Measurements from ENCODE around the gene NMNAT2.
A peak's percentile ranks its signal among the peaks of the same experiment; 100 is the strongest.
"Not testable (repeated sequence)": the region's sequence is repeated elsewhere in the genome, so short reads cannot be mapped to it uniquely, and the experiment has no call there.

NMNAT2 gene

GRCh38 chr1:183416850-183417771 is 1.1 kb downstream of the NMNAT2 start:
- DNase-seq (ENCODE audit: low spot score) = peak; percentile 25

DNA sequence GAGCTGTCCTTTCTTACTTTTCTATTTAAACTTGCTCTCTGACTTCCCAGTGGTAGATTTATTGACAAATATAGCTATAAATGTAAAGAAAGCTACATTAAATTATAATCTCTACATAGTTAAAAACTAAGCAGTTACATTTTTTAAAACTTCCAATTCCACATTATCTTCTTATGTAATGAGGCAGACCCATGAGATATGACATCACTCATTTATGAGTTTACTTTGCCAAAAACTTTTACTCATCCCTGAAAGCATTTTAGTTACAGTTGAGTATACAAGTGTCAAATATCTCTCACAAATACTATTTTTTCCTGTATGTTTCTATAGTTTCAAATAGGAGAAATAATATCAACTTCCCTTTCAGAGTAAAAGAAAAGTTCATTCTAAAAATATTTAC is 3.8 kb downstream of the NMNAT2 start:
- no peak for DNase-seq (ENCODE audit: low spot score)

DNA sequence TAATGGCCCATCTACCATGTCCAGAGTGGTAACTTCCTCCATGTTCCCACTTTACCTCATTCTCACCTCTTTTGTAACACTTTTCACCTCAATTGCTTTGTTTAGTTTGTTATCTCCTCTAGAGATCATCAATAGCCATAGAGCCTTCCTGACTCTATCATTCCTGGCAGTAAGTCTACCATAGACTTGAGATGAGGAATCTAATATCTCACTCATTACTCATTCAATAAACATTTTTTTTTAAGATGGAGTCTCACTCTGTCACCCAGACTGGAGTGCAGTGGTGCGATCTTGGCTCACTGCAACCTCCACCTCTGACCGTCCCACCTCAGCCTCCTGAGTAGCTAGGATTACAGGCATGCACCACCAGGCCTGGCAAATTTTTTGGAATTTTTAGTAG is 7.1 kb downstream of the NMNAT2 start:
- no peak for DNase-seq (ENCODE audit: low spot score)

GRCh38 chr1:183407961-183408360 is 10.2 kb downstream of the NMNAT2 start:
- DNase-seq (ENCODE audit: low spot score) = no peak

DNA sequence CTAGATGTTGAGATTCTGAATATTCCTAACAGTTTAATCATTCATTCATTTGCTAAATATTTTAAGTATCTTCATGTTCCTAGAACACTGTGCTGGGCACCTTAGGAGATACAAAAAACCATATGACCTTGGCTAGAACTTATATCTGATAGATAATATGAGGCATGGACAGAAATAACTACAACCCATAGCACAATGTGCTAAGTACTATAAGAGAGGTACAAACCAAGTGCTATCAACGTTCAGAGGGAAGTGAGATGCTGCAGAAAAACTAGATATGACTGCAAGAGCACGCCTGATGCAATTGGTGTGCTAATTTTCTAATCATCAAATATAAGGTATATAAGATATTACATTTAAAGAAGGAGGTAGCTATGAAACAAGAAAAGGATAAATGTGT is 10.7 kb downstream of the NMNAT2 start:
- DNase-seq (ENCODE audit: low spot score) = no peak

DNA sequence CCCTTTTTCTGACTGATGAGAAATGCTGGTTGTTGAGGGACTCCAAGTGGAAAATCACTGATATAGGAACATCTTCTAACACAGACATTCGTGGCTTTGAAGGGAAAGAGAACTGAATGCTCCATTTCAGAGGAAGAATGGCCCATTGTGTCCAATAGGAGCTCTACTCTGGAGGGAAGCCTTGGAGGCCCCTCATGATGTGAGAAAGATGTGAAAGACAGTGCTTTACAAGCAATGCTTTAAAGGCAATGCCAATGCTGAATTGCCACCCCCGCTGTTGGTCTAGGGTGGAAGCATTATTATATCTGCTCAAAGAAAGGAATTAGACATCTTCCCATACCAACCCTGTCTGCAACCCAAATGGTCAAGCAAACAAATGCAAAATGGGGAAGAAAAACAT is 13.7 kb downstream of the NMNAT2 start:
- peak; percentile 86 for DNase-seq (ENCODE audit: low spot score)

DNA sequence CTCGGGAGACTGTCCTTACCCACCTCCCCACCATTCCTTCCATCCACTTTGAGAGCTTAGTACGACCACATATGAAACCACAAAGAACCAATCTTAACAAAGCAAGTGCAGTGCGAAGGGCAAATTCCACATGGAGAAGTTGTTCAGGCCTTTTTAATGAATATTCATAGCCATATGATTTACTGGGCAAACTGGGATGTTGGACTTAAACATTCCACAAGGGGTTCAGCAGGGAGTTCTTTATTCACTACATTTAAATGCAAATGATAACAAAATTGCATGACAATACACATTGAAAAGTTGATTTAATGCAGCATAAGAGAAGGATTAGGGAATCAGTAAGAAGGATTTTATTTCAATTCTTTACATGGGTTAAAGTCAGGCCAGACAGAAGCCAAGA is 14.7 kb downstream of the NMNAT2 start:
- no peak for DNase-seq (ENCODE audit: low spot score)

GRCh38 chr1:183401565-183401964 is 16.6 kb downstream of the NMNAT2 start:
- DNase-seq (ENCODE audit: low spot score) = not testable (repeated sequence)

GRCh38 chr1:183394435-183394834 is 23.7 kb downstream of the NMNAT2 start:
- no peak for DNase-seq (ENCODE audit: low spot score)

DNA sequence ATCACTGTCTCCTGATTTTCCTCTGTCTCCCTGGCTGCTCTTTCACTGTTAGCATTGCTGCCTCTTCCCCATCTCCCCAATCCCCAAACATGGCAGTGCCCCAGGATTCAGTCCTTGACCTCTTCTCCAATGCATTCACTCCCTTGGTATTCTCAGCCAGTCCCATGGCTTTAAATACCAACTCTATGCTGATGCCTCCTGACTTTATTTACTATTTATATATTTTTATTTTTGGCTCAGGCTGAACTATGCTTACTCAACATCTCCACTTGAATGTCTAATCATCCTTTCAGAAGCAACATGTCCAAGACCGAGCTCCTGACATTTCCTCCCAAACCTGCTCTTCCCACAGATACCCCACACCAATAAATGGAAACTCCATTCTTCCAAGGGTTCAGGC is 26.3 kb downstream of the NMNAT2 start:
- DNase-seq (ENCODE audit: low spot score) = no peak

DNA sequence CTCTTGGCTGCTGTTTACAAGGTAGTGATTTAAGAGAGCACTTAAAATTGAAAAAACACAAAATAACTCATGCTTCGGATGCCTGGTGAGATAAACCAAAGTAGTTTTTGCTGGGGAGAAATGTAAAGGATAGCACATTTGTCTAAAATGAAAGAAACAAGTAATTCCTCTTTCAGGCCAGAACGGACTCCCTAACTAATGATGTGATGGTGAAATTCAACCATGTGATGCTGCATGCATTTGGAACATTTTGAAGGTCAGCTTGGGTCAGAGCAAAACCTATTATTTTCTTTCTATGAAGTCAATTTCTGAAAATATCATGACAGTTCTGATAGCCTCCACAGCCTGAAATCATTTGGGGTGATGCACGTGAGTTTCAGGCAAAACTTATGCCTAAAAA is 27.6 kb downstream of the NMNAT2 start:
- no peak for DNase-seq (ENCODE audit: low spot score)

GRCh38 chr1:183388735-183389134 is 29.4 kb downstream of the NMNAT2 start:
- DNase-seq (ENCODE audit: low spot score) = peak; percentile 8

DNA sequence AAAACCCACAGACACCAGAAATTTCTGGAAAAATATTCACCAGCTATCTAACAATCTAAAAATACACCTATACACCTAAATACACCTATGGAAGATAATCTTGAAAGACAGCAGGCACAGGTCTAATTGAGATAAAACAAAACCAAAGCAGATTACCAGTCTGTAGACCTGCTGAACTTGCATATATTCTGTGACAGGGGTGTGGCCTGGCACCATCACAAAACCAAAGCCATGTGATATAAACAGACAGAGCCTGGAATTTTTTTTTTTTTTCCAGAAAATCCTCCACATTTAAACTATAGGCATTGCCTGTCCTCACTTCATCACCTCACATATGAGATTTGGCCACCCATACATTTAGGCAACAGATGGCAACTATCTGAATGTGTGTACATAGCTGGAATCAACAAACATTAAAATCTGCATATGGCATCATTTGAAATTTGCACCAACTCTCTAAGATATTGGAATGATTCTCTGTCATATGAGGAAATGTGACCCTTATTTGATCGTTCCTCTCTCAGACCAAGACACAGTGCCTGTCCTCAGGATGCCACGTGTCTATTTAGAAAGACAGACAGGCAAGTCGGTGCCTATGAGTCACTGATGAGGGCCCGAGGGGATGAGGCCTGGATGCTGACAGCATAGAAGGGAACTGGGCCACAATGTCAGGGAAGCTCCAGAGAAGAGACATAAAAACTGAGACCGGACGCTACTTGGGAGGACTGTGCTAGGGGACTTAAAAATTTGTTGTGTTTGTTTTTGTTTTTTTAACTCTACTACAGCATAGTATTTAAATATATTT is 32.6 kb downstream of the NMNAT2 start:
- no peak for DNase-seq (ENCODE audit: low spot score)

- no peak for DNase-seq (ENCODE audit: low spot score)
Observed at GRCh38 chr1:183379951-183380350, 38.2 kb downstream of the NMNAT2 start.

- DNase-seq (ENCODE audit: low spot score) = no peak
Observed at GRCh38 chr1:183375381-183375780, 42.8 kb downstream of the NMNAT2 start.

DNA sequence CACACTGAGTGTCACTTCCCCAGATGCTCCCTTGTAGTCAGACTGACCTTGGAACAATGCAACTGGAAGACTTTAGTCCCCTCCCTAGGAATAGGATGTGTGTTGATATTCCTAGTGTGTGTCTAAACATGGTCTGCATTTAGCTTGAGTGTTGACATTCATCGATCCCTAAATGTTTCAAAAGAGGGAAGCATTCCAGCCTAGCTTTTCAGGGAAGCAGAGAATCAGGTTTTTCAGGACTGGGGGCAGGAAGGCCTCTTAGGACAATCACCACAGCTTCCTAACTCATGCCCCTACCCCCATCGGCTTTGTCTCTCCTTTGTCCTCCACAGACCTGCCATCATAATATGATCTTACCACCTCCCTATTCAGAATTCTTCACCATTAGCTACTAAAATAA is 43.4 kb downstream of the NMNAT2 start:
- no peak for DNase-seq (ENCODE audit: low spot score)

- DNase-seq (ENCODE audit: low spot score) = no peak
Observed at GRCh38 chr1:183372586-183373230, 45.5 kb downstream of the NMNAT2 start.

GRCh38 chr1:183370399-183371058 is 47.7 kb downstream of the NMNAT2 start:
- DNase-seq (ENCODE audit: low spot score) = no peak

DNA sequence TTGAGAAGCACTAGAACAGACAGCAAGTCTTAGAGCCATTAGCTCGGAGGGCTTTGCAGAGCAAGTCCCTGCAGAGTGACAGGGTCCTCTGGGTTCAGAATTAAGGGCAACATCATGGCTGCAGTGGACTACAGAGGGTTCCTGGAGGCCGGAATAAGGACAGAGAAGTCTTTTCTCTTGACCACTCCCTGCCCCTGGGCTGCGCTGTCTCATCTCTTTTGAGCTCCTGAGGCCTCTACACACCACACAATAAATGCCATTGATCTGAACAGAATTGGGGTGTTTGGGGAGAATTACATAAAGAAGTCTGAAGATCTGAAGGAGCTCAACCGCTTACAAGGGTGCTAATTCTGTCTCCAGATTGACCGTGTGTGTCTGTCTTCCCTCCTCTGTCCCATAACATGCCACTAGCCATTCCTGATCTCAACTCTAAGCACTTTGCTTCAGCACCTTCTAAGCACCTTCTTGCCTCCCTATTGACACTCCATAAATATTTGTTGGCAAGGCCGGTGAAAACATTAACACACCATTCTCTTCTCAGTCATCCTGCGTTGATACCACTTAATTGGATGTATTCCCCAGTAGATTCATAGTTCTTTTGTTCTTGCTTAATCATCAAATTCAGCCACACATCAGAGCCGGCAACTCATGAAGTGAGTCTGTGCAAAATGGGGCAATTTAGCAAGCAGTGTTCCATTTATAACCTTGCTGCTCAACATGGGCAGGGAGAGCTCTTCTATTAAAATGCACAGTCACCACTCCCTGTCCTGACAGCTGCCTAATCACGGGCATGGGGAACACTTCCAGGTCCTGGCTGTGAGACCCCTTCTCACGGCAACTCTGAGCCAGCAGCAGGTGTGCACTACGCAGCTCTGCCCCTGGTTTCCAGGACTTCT is 49.7 kb downstream of the NMNAT2 start:
- no peak for DNase-seq (ENCODE audit: low spot score)

- no peak for DNase-seq (ENCODE audit: low spot score)
Observed at GRCh38 chr1:183366116-183366515, 52.1 kb downstream of the NMNAT2 start.

- DNase-seq (ENCODE audit: low spot score) = no peak
Observed at GRCh38 chr1:183365676-183366075, 52.5 kb downstream of the NMNAT2 start.

All from pons (tissue), 1 donor.